Raji (cell line): ENCODE results near the gene MMP21.

ENCODE experiments used
- POLR2A ChIP-seq: IDR thresholded peaks from 2 replicates; pipeline ENCODE4 v1.6.1; 2011; ENCODE audit warnings: low read depth, low read length, control low read depth; ENCODE audit not compliant: insufficient read depth

Gene MMP21

GRCh38 chr10:125775491-125776106 lies at the start of gene MMP21:
Gene MMP21 (minus strand): TSS chr10:125775821. CDS start chr10:125775821, 0 bp downstream.
- no peak for TF ChIP-seq POLR2A

GRCh38 chr10:125824736-125825135 lies 49.1 kb upstream of the MMP21 start:
- TF ChIP-seq POLR2A, result no peak

GRCh38 chr10:125823663-125824251 lies 48.1 kb upstream of the MMP21 start:
- TF ChIP-seq POLR2A, result no peak

- TF ChIP-seq POLR2A, result peak; percentile 83
Measured at GRCh38 chr10:125822878-125823662, 47.4 kb upstream of the MMP21 start, which contains the start of the genes BCCIP and UROS. Gene BCCIP (plus strand): TSS chr10:125823546. CDS start chr10:125823558, 12 bp downstream. Gene UROS (minus strand): TSS chr10:125823258. CDS start chr10:125816499, 6,759 bp downstream.

GRCh38 chr10:125820701-125821100 lies 45.1 kb upstream of the MMP21 start:
- no peak for TF ChIP-seq POLR2A

GRCh38 chr10:125817337-125817946 lies 41.8 kb upstream of the MMP21 start:
- TF ChIP-seq POLR2A, result no peak

GRCh38 chr10:125816548-125816947 lies 40.9 kb upstream of the MMP21 start:
- no peak for TF ChIP-seq POLR2A

GRCh38 chr10:125815764-125816163 lies 40.1 kb upstream of the MMP21 start:
- TF ChIP-seq POLR2A, result no peak

GRCh38 chr10:125812128-125812750 lies 36.6 kb upstream of the MMP21 start:
- TF ChIP-seq POLR2A, result no peak

- TF ChIP-seq POLR2A, result no peak
Measured at GRCh38 chr10:125811251-125811650, 35.6 kb upstream of the MMP21 start.

GRCh38 chr10:125808047-125808446 lies 32.4 kb upstream of the MMP21 start:
- TF ChIP-seq POLR2A, result no peak

GRCh38 chr10:125802739-125803138 lies 27.1 kb upstream of the MMP21 start:
- no peak for TF ChIP-seq POLR2A

- TF ChIP-seq POLR2A, result no peak
Measured at GRCh38 chr10:125802131-125802530, 26.5 kb upstream of the MMP21 start.

- no peak for TF ChIP-seq POLR2A
Measured at GRCh38 chr10:125801574-125801973, 26.0 kb upstream of the MMP21 start.
